K562 (cell line): ENCODE results near the gene LRP1. TPM values are rescaled to one million over a fixed set of nuclear protein-coding genes. Genes with fewer than 3 reads are reported as not detected.

ENCODE experiments used
- ELF4 ChIP-seq: fragments of 450-650 bp; formaldehyde crosslinking; IDR thresholded peaks from 2 replicates; pipeline ENCODE4 v1.4.0; 2022; ENCODE audit warnings: missing genetic modification characterization
- GATAD2A ChIP-seq: fragments of 450-650 bp; IDR thresholded peaks from 2 replicates; pipeline ENCODE4 v1.6.1; 2017
- GATAD2B ChIP-seq: fragments of 450-650 bp; IDR thresholded peaks from 2 replicates; pipeline ENCODE4 v1.6.1; 2017; ENCODE audit warnings: mild to moderate bottlenecking, borderline replicate concordance
- HMGN3 ChIP-seq: IDR thresholded peaks from 2 replicates; pipeline ENCODE4 v1.6.1; 2011; ENCODE audit warnings: borderline replicate concordance, low read depth, mild to moderate bottlenecking, mixed read lengths, low read length; ENCODE audit not compliant: insufficient read length; ENCODE audit errors: extremely low read depth
- JUND ChIP-seq, 2 experiments: IDR thresholded peaks; 2 replicates in 1 of 2; 3 replicates in 1 of 2; pipeline ENCODE4 v1.6.1; 2011; ENCODE audit warnings: borderline replicate concordance in 2 of 2, low read depth in 2 of 2, low read length in 2 of 2, improper control_type of control experiment in 1 of 2, missing biosample characterization in 1 of 2, missing genetic modification characterization in 1 of 2, missing genetic modification reagents in 1 of 2
- MXD1 ChIP-seq: fragments of 250-450 bp; sonication (Bioruptor Pico); IDR thresholded peaks from 2 replicates; pipeline ENCODE4 v1.8.0; 2021; ENCODE audit warnings: borderline replicate concordance, mild to moderate bottlenecking, moderate library complexity; ENCODE audit not compliant: poor library complexity, severe bottlenecking
- NRF1 ChIP-seq, 2 experiments: fragments of 450-650 bp; IDR thresholded peaks in 1 of 2; conservative IDR thresholded peaks in 1 of 2; 2 replicates each; pipeline ENCODE4 v1.6.1; 2014; ENCODE audit warnings: mild to moderate bottlenecking in 2 of 2
- ZKSCAN3 ChIP-seq: fragments of 250-450 bp; sonication (Bioruptor Pico); IDR thresholded peaks from 2 replicates; pipeline ENCODE4 v1.4.0; 2020
- polyA plus RNA-seq, 8 experiments: library from polyadenylated mRNA; depleted of rRNA in 4 of 8; stranded (reverse) in 5 of 8; unstranded in 3 of 8; fragments of >200 nt; fragmentation: Nextera tagmentation in 2 of 8; fragmentation: Illumina TruSeq in 1 of 8; extraction: Ambion mirVana in 2 of 8; extraction: Trizol in 1 of 8; gene quantifications; 2 replicates each; pipeline versions ENCODE4 v1.2.1 to v1.2.3, GENCODE V29; 2011 to 2014; ENCODE audit warnings: inconsistent platforms in 1 of 8, missing spikeins in 1 of 8
- total RNA-seq, 7 experiments: library from RNA; depleted of rRNA in 6 of 7; stranded (reverse); fragments of >200 nt in 6 of 7; fragmentation: Illumina TruSeq in 2 of 7; extraction: Trizol in 2 of 7; gene quantifications; 2 replicates each; pipeline versions ENCODE4 v1.2.1 to v1.2.3, GENCODE V29; 2011 to 2021; ENCODE audit warnings: low replicate concordance in 1 of 7
- TF ChIP-seq, protein P1 (sequence below): fragments of 150-350 bp; conservative IDR thresholded peaks from 2 replicates; pipeline ENCODE4 v1.6.1; 2014; ENCODE audit warnings: low read length
- TF ChIP-seq, protein P2 (sequence below): sonication (generic); formaldehyde crosslinking; IDR thresholded peaks from 2 replicates; pipeline ENCODE4 v1.8.1; 2023; ENCODE audit warnings: mild to moderate bottlenecking, missing genetic modification reagents

Gene LRP1
- total and polyA plus RNA-seq, 9 of the 15 experiments (the other 6 are each of a cell fraction or from before 2014, with no cell fraction given) = 0.04 to 0.64 (median 0.19) TPM; not detected in 2

- TF ChIP-seq NRF1 (conservative IDR thresholded peaks at IDR 0.05 in 1 of 2, IDR thresholded peaks at IDR 0.05 in 1 of 2) (peak; percentile 18 to 34; a peak in 1 of 4 replicates), JUND (IDR thresholded peaks at IDR 0.05; ENCODE audit: borderline replicate concordance, low read depth, low read length) (peak; percentile 3; the same call in 1 of the 2 replicates), JUND (tag; IDR thresholded peaks at IDR 0.05; ENCODE audit: borderline replicate concordance, low read depth, low read length) (no peak), HMGN3 (peak; percentile 31), GATAD2B (0 out of 2 replicates have a peak, but pooled peaks have one; percentile 16), GATAD2A (peak; percentile 50), MXD1 (no peak), ZKSCAN3 (CRISPR knock-in tag) (no peak), ELF4 (CRISPR knock-in tag) (no peak)
- TF ChIP-seq, protein P1, sequence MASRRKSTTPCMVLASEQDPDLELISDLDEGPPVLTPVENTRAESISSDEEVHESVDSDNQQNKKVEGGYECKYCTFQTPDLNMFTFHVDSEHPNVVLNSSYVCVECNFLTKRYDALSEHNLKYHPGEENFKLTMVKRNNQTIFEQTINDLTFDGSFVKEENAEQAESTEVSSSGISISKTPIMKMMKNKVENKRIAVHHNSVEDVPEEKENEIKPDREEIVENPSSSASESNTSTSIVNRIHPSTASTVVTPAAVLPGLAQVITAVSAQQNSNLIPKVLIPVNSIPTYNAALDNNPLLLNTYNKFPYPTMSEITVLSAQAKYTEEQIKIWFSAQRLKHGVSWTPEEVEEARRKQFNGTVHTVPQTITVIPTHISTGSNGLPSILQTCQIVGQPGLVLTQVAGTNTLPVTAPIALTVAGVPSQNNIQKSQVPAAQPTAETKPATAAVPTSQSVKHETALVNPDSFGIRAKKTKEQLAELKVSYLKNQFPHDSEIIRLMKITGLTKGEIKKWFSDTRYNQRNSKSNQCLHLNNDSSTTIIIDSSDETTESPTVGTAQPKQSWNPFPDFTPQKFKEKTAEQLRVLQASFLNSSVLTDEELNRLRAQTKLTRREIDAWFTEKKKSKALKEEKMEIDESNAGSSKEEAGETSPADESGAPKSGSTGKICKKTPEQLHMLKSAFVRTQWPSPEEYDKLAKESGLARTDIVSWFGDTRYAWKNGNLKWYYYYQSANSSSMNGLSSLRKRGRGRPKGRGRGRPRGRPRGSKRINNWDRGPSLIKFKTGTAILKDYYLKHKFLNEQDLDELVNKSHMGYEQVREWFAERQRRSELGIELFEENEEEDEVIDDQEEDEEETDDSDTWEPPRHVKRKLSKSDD = no peak
- TF ChIP-seq, protein P2, sequence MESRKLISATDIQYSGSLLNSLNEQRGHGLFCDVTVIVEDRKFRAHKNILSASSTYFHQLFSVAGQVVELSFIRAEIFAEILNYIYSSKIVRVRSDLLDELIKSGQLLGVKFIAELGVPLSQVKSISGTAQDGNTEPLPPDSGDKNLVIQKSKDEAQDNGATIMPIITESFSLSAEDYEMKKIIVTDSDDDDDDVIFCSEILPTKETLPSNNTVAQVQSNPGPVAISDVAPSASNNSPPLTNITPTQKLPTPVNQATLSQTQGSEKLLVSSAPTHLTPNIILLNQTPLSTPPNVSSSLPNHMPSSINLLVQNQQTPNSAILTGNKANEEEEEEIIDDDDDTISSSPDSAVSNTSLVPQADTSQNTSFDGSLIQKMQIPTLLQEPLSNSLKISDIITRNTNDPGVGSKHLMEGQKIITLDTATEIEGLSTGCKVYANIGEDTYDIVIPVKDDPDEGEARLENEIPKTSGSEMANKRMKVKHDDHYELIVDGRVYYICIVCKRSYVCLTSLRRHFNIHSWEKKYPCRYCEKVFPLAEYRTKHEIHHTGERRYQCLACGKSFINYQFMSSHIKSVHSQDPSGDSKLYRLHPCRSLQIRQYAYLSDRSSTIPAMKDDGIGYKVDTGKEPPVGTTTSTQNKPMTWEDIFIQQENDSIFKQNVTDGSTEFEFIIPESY = no peak
Measured at GRCh38 chr12:57242691-57243454, 114.6 kb downstream of the LRP1 start (continued).
